Stomach (tissue), 4 donors: ENCODE data around the gene DYRK2.

Source experiments
- CTCF ChIP-seq, 7 experiments: fragments of 450-650 bp in 4 of 7; fragments of 200-600 bp in 3 of 7; sonication (generic) in 3 of 7; IDR thresholded peaks; one replicate each; pipeline ENCODE4 v1.5.1; 2016 to 2019; ENCODE audit warnings: antibody characterized with exemption in 7 of 7, control low read depth in 2 of 7, mild to moderate bottlenecking in 1 of 7
- EP300 ChIP-seq: sonication (generic); formaldehyde crosslinking; IDR thresholded peaks from one replicate; pipeline ENCODE4 v1.6.1; 2017; ENCODE audit warnings: antibody characterized with exemption
- POLR2A ChIP-seq, 4 donors: fragments of 450-650 bp; IDR thresholded peaks; one replicate each; pipeline ENCODE4 v1.6.1; 2016; ENCODE audit warnings: antibody characterized with exemption in 4 of 4, control low read depth in 2 of 4, mild to moderate bottlenecking in 1 of 4, moderate library complexity in 1 of 4
- POLR2AphosphoS5 ChIP-seq, 3 donors: sonication (generic); formaldehyde crosslinking; IDR thresholded peaks; one replicate each; pipeline ENCODE4 v1.6.1; 2016; ENCODE audit warnings: antibody characterized with exemption in 3 of 3

GRCh38 chr12:67667276-67668073 lies 18.9 kb downstream of the DYRK2 start:
- TF ChIP-seq POLR2A (IDR thresholded peaks at IDR 0.05): no peak
- TF ChIP-seq CTCF (IDR thresholded peaks at IDR 0.05): no peak
- TF ChIP-seq POLR2AphosphoS5 (IDR thresholded peaks at IDR 0.05): peak in 1 of 3 donors; percentile 13
- no peak for TF ChIP-seq EP300
